HCT116 (cell line): Measurements from ENCODE around the gene LPAR6. TPM values are rescaled to one million over a fixed set of nuclear protein-coding genes. Genes with fewer than 3 reads are reported as not detected.

Experiments
- ATAC-seq: fragments of 200-7000 bp; cut with Tn5 transposase; 2 replicates; pipeline ENCODE4 v1.9.1; 2020; ENCODE audit warnings: mild to moderate bottlenecking, moderate library complexity
- BruUV-seq: library from RNA; stranded (reverse); fragments of 400-500 nt; replicated peaks from 2 replicates; lab custom pipeline; 2021; lab: Mats Ljungman, UMichigan
- CTCF ChIA-PET: fragments of 300-600 bp; sonication (Branson Sonifier 250); formaldehyde crosslinking; loops from one replicate; lab custom pipeline; 2021; ENCODE audit warnings: antibody characterized with exemption; lab: Charles Lee
- POLR2A ChIA-PET: fragments of 300-600, 350-600 bp; sonication (Branson Sonifier 250); formaldehyde crosslinking; loops from one replicate; lab custom pipeline; 2021; ENCODE audit warnings: antibody characterized with exemption; lab: Charles Lee
- RAD21 ChIA-PET, 2 experiments: fragments of 300-600 bp; sonication (Branson Sonifier 250); formaldehyde crosslinking; loops; one replicate each; lab custom pipeline; 2023; ENCODE audit warnings: low total read pairs in 2 of 2; ENCODE audit not compliant: uncharacterized antibody in 2 of 2, unreplicated experiment in 2 of 2, low non-redundant PET in 1 of 2; lab: Charles Lee
- DNase-seq: peaks from one replicate; pipeline ENCODE4 v3.0.0-alpha.2; 2010; ENCODE audit warnings: low read depth, low spot score
- H2AFZ ChIP-seq: fragments of 200-600 bp; shearing (Covaris generic), sonication (generic); 2 replicates; pipeline ENCODE4 v1.6.1; 2017; ENCODE audit warnings: low read depth, mixed run types, mixed read lengths, antibody characterized with exemption, low read length; ENCODE audit not compliant: poor library complexity, severe bottlenecking
- H3K27ac ChIP-seq: 2 replicates; pipeline ENCODE4 v1.5.1; 2012; ENCODE audit warnings: low read depth, low read length
- H3K27me3 ChIP-seq: fragments of 200-600 bp; sonication (generic); 2 replicates; pipeline ENCODE4 v1.6.1; 2016; ENCODE audit warnings: mixed run types, low read length, mixed read lengths; ENCODE audit not compliant: insufficient read depth
- H3K36me3 ChIP-seq, 2 experiments: fragments of 200-500 bp in 1 of 2; fragments of 200-600 bp in 1 of 2; sonication (Bioruptor generic) in 1 of 2; sonication (generic) in 1 of 2; 2 replicates each; pipeline versions ENCODE4 v1.5.1 to v1.6.1; 2014 to 2016; ENCODE audit warnings: low read length in 2 of 2, inconsistent platforms in 1 of 2, mixed read lengths in 1 of 2, mixed run types in 1 of 2; ENCODE audit not compliant: insufficient read depth in 2 of 2, control insufficient read depth in 1 of 2
- H3K4me1 ChIP-seq, 2 experiments: fragments of 200-600 bp in 1 of 2; sonication (generic) in 1 of 2; 2 replicates each; pipeline versions ENCODE4 v1.5.1 to v1.6.1; 2012 to 2017; ENCODE audit warnings: low read length in 2 of 2, inconsistent platforms in 1 of 2, mild to moderate bottlenecking in 1 of 2, mixed read lengths in 1 of 2, mixed run types in 1 of 2, moderate library complexity in 1 of 2; ENCODE audit not compliant: insufficient read depth in 2 of 2, control insufficient read depth in 1 of 2
- H3K4me2 ChIP-seq: fragments of 200-600 bp; sonication (generic); 2 replicates; pipeline ENCODE4 v1.6.1; 2017; ENCODE audit warnings: mixed run types, low read length, mixed read lengths
- H3K4me3 ChIP-seq, 2 experiments: fragments of 200-600 bp in 1 of 2; sonication (generic) in 1 of 2; replicated peaks in 1 of 2; 2 replicates each; pipeline ENCODE4 v1.5.1; 2011 to 2016; ENCODE audit warnings: low read length in 2 of 2, control low read depth in 1 of 2, low read depth in 1 of 2, mild to moderate bottlenecking in 1 of 2, mixed read lengths in 1 of 2, mixed run types in 1 of 2
- H3K79me2 ChIP-seq: fragments of 200-600 bp; sonication (generic); 2 replicates; pipeline ENCODE4 v1.6.1; 2017; ENCODE audit warnings: mild to moderate bottlenecking, mixed run types, low read length, moderate library complexity, mixed read lengths; ENCODE audit not compliant: insufficient read depth
- H3K9ac ChIP-seq: fragments of 200-600 bp; sonication (generic); 2 replicates; pipeline ENCODE4 v1.6.1; 2016; ENCODE audit warnings: low read length, mixed read lengths
- H3K9me2 ChIP-seq: fragments of 200-600 bp; sonication (generic), shearing (Covaris generic); 2 replicates; pipeline ENCODE4 v1.6.1; 2017; ENCODE audit warnings: mixed run types, mild to moderate bottlenecking, moderate library complexity; ENCODE audit not compliant: insufficient read depth
- H3K9me3 ChIP-seq, 2 experiments: fragments of 200-500 bp in 1 of 2; fragments of 200-600 bp in 1 of 2; sonication (Bioruptor generic) in 1 of 2; sonication (generic) in 1 of 2; 2 replicates each; pipeline ENCODE4 v1.6.1; 2014 to 2017; ENCODE audit warnings: low read length in 2 of 2, mixed read lengths in 2 of 2, inconsistent platforms in 1 of 2, low read depth in 1 of 2, mild to moderate bottlenecking in 1 of 2, mixed run types in 1 of 2, moderate library complexity in 1 of 2; ENCODE audit not compliant: control insufficient read depth in 1 of 2, insufficient read depth in 1 of 2
- H4K20me1 ChIP-seq: fragments of 200-600 bp; sonication (generic), shearing (Covaris generic); 2 replicates; pipeline ENCODE4 v1.6.1; 2017; ENCODE audit warnings: mixed run types, mild to moderate bottlenecking, moderate library complexity; ENCODE audit not compliant: insufficient read depth
- ATF3 ChIP-seq: IDR thresholded peaks from 2 replicates; pipeline ENCODE4 v1.6.1; 2012
- CBX3 ChIP-seq: IDR thresholded peaks from 2 replicates; pipeline ENCODE4 v1.6.1; 2012; ENCODE audit warnings: low read depth
- CEBPB ChIP-seq: IDR thresholded peaks from 2 replicates; pipeline ENCODE4 v1.6.1; 2012; ENCODE audit warnings: low read depth
- CTCF ChIP-seq, 3 experiments: fragments of 200-600 bp in 1 of 3; sonication (generic) in 1 of 3; IDR thresholded peaks in 2 of 3; conservative IDR thresholded peaks in 1 of 3; 2 replicates each; pipeline ENCODE4 v1.5.1; 2012 to 2017; ENCODE audit warnings: low read depth in 2 of 3, low read length in 2 of 3, antibody characterized with exemption in 1 of 3, borderline replicate concordance in 1 of 3, control low read depth in 1 of 3, mild to moderate bottlenecking in 1 of 3, mixed read lengths in 1 of 3, mixed run types in 1 of 3, moderate library complexity in 1 of 3; ENCODE audit not compliant: insufficient read depth in 1 of 3
- EGR1 ChIP-seq: IDR thresholded peaks from 2 replicates; pipeline ENCODE4 v1.6.1; 2012; ENCODE audit warnings: low read depth
- ELF1 ChIP-seq: IDR thresholded peaks from 2 replicates; pipeline ENCODE4 v1.6.1; 2012; ENCODE audit warnings: low read depth, borderline replicate concordance
- FOSL1 ChIP-seq: IDR thresholded peaks from 2 replicates; pipeline ENCODE4 v1.6.1; 2012; ENCODE audit warnings: low read depth
- JUND ChIP-seq: IDR thresholded peaks from 2 replicates; pipeline ENCODE4 v1.6.1; 2012
- POLR2A ChIP-seq: IDR thresholded peaks from 2 replicates; pipeline ENCODE4 v1.7.0; 2011; ENCODE audit warnings: borderline replicate concordance; ENCODE audit not compliant: insufficient read depth, insufficient read length; ENCODE audit errors: extremely low read depth
- POLR2AphosphoS5 ChIP-seq: IDR thresholded peaks from 2 replicates; pipeline ENCODE4 v1.6.1; 2011; ENCODE audit warnings: mild to moderate bottlenecking, low read depth, low read length, moderate library complexity
- RAD21 ChIP-seq: IDR thresholded peaks from 2 replicates; pipeline ENCODE4 v1.6.1; 2012; ENCODE audit warnings: low read depth, mild to moderate bottlenecking
- REST ChIP-seq: IDR thresholded peaks from 2 replicates; pipeline ENCODE4 v1.6.1; 2012; ENCODE audit warnings: low read depth
- SP1 ChIP-seq: IDR thresholded peaks from 2 replicates; pipeline ENCODE4 v1.6.1; 2012; ENCODE audit warnings: low read depth
- TCF7L2 ChIP-seq: IDR thresholded peaks from 2 replicates; pipeline ENCODE4 v1.7.0; 2011; ENCODE audit warnings: borderline replicate concordance, inconsistent platforms; ENCODE audit not compliant: insufficient read depth, insufficient read length; ENCODE audit errors: extremely low read depth
- YY1 ChIP-seq: IDR thresholded peaks from 2 replicates; pipeline ENCODE4 v1.6.1; 2011; ENCODE audit warnings: low read length, low read depth, moderate library complexity, mild to moderate bottlenecking; ENCODE audit not compliant: insufficient replicate concordance; ENCODE audit errors: extremely low read depth
- ZBTB33 ChIP-seq: IDR thresholded peaks from 2 replicates; pipeline ENCODE4 v1.6.1; 2011; ENCODE audit warnings: mild to moderate bottlenecking, low read length, moderate library complexity; ENCODE audit not compliant: insufficient replicate concordance; ENCODE audit errors: extremely low read depth
- ZFX ChIP-seq: fragments of 450-650 bp; IDR thresholded peaks from 2 replicates; pipeline ENCODE4 v1.6.1; 2017
- intact Hi-C: fragments of 100-400 bp; cut with micrococcal nuclease; formaldehyde crosslinking; loops from 2 replicates; pipeline ENCODE4 v1.10.0; 2022
- total RNA-seq: library from RNA; stranded (reverse); gene quantifications from one replicate; pipeline ENCODE4 v1.2.1, GENCODE V29; 2021; ENCODE audit not compliant: unreplicated experiment

LPAR6 gene
- total RNA-seq, 1 experiment from 2014 or later, result 0.12 TPM

GRCh38 chr13:48457578-48458242 lies 44.8 kb upstream of the LPAR6 start:
- POLR2A ChIA-PET, result no interaction called here
- ATAC-seq, result no peak
- Histone ChIP-seq H3K79me2 (no peaks in the 10 kb centered on the region), H3K9ac (no peak overlapping the region), H3K36me3 (peaks cover 0 to 3% of the 10 kb centered on the region in 2 experiments; a peak in 1 of 4 replicates), H3K27me3 (no peaks in the 10 kb centered on the region), H3K4me2 (no peak overlapping the region), H2AFZ (no peak overlapping the region), H4K20me1 (no peaks in the 10 kb centered on the region), H3K27ac (no peak overlapping the region), H3K9me2 (no peaks in the 10 kb centered on the region), H3K9me3 (no peaks in the 10 kb centered on the region), H3K4me1 (no peaks in the 10 kb centered on the region), H3K4me3 (no peak overlapping the region)
- TF ChIP-seq TCF7L2, result no peak
- TF ChIP-seq SP1, result no peak
- TF ChIP-seq CTCF (IDR thresholded peaks at IDR 0.05 in 2 of 3, conservative IDR thresholded peaks at IDR 0.05 in 1 of 3; ENCODE audit: borderline replicate concordance in 1 of 3, insufficient read depth in 1 of 3, low read depth in 2 of 3, low read length in 2 of 3), result no peak
- no peak for TF ChIP-seq ATF3
- TF ChIP-seq EGR1, result no peak
- TF ChIP-seq CBX3, result no peak
- no peak for TF ChIP-seq ZFX
- no peak for TF ChIP-seq FOSL1
- no peak for TF ChIP-seq ELF1
- TF ChIP-seq YY1, result no peak
- no peak for TF ChIP-seq POLR2A
- TF ChIP-seq REST, result no peak
- TF ChIP-seq CEBPB, result no peak
- no peak for TF ChIP-seq ZBTB33
- no peak for TF ChIP-seq POLR2AphosphoS5
- TF ChIP-seq JUND, result no peak
- TF ChIP-seq RAD21, result no peak
- no TSS peak for BruUV-seq
- CTCF ChIA-PET, result no interaction called here
- intact Hi-C loops, result no loop called here
- RAD21 ChIA-PET, result no interaction called here
- DNase-seq, result no peak
